Body of pancreas (tissue), 4 donors: ENCODE data around the gene RTP2.

Experiments
- POLR2A ChIP-seq, 3 donors: fragments of 450-650 bp; IDR thresholded peaks; one replicate each; pipeline ENCODE4 v1.6.1; 2016; ENCODE audit warnings: antibody characterized with exemption in 3 of 3, mild to moderate bottlenecking in 2 of 3
- TF ChIP-seq, protein P1 (sequence below), 7 experiments: fragments of 450-650 bp in 4 of 7; fragments of 200-600 bp in 3 of 7; sonication (generic) in 3 of 7; IDR thresholded peaks; one replicate each; pipeline ENCODE4 v1.5.1; 2016 to 2019; ENCODE audit warnings: antibody characterized with exemption in 7 of 7

DNA sequence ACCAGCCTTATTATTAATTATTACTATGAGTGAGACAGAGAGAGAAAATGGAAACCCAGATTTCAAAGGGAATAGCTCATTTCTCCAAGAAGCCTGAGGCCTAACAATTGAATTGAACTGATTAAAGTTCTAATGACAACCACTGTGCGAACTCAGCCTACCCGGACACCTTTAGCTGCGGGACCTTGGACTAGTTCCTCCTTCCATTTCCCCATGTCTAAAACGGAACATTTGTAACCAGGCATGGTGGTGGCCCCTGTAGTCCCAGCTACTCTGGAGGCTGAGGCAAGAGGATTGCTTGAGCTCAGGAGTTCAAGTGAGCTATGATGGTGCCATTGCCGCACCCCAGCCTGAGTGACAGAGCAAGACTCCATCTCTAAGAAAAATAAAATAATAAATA lies 16.4 kb upstream of the RTP2 start:
- TF ChIP-seq POLR2A (IDR thresholded peaks at IDR 0.05) = no peak
- TF ChIP-seq, protein P1, sequence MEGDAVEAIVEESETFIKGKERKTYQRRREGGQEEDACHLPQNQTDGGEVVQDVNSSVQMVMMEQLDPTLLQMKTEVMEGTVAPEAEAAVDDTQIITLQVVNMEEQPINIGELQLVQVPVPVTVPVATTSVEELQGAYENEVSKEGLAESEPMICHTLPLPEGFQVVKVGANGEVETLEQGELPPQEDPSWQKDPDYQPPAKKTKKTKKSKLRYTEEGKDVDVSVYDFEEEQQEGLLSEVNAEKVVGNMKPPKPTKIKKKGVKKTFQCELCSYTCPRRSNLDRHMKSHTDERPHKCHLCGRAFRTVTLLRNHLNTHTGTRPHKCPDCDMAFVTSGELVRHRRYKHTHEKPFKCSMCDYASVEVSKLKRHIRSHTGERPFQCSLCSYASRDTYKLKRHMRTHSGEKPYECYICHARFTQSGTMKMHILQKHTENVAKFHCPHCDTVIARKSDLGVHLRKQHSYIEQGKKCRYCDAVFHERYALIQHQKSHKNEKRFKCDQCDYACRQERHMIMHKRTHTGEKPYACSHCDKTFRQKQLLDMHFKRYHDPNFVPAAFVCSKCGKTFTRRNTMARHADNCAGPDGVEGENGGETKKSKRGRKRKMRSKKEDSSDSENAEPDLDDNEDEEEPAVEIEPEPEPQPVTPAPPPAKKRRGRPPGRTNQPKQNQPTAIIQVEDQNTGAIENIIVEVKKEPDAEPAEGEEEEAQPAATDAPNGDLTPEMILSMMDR (IDR thresholded peaks at IDR 0.05) = no peak
